Stimulated activated CD4-positive, alpha-beta T cell treated with anti-CD3 and anti-CD28 coated beads, Interleukin-1b, Interleukin-23, amount 100 ng/mL, for 24 hours (primary cell): ENCODE measurements around the gene REG3A.

Experiments used
- DNase-seq, 4 experiments: peaks; one replicate each; pipeline ENCODE4 v3.0.0-alpha.2; 2020; ENCODE audit warnings: low read depth in 4 of 4, low spot score in 1 of 4

The REG3A gene

DNA sequence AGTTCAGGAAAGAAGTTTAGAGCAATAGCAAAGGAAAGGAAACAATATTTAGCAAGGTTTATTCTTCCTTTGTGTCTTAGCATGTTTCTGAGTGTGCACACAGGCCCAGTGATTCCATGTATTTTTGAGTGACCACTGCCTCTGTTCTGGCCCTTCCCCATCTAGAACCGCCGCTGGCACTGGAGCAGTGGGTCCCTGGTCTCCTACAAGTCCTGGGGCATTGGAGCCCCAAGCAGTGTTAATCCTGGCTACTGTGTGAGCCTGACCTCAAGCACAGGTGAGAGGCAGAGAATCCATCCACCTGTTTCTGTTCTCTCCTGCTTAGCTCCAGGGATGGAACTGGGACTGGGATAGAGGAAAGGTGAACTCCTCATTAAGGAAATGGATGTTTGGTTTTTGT lies 36.9 kb downstream of the REG3A start:
- no peak for DNase-seq

DNA sequence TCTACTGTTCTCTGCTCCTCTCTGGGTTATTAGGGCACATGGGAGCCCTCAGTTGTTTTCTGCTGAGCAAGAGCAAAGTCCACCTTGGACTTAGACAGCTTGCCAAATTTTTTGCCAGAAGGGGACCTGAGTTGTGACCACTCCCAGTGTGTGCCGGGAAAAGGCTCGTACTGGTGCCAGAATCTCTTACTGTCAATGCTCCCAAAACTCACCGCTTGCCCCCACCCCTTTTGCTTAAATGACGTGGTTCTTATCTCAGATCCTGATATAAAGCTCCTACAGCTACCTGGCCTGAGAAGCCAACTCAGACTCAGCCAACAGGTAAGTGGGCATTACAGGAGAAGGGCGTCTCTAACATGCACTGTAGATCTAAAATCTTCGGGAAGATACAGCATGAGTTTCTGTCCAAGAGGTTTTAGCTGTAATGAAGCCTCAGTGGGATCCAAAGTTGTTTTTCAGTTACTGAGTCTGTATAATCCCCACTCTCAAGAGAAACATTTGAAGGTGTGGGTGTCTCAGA lies 39.3 kb downstream of the REG3A start, which contains the start of gene REG1A:
TSS of gene REG1A (plus strand) at position 295 of the 520 bp plus-strand sequence. CDS start 374 bp downstream, outside the sequence.
- no peak for DNase-seq

DNA sequence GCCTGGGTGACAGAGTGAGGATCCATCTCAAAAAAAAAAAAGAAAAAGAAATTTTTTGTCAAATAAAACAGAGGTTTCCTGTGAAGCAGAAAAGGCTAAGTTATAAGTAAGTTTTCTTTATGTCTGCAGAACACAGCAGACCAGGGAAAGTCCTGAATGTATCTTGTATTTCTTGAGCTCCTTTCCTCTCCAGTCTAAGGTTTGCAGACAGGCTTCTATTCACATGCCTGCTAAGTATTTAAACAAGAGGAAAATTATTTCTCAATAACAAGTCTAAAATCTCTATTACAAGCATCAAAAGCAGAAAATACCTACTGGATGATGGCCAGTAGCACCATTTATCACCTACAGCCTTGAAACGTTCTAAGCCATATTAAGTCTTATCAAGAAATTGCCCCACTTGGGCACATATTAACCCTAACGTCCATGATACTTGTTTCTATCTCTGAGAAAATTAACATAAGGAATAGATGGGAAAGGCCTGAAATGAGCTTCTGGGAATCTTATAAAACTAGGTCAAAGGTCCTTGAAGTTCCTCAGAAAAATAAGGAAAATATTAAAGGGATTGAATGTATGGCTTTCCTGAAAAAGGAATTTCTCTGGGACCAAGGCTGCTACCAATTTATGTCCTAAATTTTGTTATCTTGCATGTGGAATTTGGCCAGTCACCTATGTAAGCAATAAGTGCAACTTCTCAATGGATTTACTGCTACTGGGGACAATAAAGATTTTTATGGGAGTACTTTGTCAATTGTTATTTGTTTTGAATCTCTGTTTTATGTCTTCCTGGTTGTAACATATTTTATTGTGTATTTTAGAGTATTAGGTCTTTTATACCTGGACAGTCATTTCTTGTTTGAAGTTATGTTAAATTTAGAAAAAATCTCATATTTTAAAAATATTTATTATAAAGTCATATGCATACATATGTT lies 42.3 kb downstream of the REG3A start:
- DNase-seq, result no peak

DNA sequence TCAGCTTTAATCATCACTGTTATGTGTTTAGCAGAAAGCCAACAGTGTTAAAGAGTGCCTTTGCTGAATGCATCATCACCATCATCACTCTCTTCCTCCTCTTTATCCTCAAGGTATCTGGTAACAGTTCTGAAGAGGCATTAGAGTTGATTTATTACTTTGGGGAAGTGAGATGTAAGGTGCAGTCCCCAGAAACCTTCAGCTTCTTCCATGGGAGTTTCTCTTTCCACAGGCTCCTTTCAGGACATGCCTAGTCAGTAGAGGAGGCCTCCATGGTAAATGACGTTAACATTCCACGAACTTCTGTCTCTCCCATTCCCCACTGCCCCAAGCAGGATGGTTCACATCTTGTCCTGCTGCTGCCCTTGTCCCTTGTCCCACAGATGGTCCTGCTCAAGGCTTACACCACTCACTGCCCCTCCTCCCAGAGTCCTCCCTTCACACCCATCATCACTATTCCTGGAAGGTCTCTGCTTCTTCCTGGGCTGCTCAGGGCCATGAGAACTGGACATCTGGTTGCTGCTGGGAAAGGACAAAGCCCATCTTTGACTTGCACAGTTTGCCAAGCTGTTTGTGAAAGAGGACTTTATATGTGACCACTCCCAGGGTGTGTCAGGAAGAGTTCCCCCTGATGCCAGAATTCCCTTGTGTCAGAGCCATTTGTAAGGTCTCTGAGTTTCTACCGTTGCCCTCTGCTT lies 44.6 kb downstream of the REG3A start:
- DNase-seq, result no peak

DNA sequence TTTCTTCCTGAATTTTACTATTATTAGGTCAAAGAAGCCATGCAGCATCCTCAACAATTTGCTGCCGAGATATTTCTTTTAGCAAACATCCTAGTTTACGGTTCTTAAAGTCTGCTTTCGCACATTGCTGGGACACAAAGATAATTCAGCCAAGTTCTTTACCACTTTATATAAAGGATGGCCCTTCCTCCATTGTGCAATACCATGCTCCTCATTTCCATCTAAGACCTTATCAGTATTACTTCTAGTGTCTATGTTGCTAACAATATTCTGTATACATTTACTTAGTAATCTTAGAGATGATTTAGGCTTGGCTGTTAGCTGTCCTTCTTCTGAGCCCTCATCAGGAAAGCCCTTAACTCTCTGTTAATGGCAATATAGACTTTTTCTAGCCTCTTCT lies 47.3 kb downstream of the REG3A start:
- DNase-seq, result no peak
